ENCODE data around the gene NFIA. TPM values are rescaled to one million over a fixed set of nuclear protein-coding genes. Genes with fewer than 3 reads are reported as not detected.

NFIA gene
- total and polyA plus RNA-seq, 9 of the 15 experiments (the other 6 are each of a cell fraction or from before 2014, with no cell fraction given): 5.3 to 24.9 (median 9.8) TPM

DNA sequence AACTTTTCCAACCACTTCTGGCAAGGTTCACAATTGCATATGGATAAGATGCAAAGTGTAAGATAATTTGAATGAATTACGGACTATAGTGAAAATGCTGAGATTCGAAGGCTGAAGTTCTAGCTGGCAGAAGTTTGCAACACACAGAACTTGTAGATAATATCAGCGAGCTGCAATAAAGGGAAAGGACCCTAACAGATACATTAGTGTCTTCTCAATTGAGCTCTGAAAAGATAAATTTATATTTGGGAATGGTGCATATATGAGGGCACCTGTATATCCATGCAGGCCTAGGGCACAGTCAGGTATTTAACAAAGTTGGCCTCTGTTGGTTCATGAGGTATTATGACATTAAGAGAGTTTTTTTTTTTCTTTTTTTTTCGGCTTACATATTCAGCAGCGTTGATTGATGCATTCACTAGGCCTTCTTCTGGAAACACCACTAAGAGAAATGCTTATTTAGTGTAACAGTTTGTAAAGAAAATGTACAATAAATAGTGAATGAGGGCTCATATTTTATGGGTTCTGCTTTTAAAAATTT, 2.2 kb downstream of the NFIA start:
- TSS peak; percentile 46 for BruUV-seq (replicated peaks)
- no peaks in the 10 kb centered on the region for H3K9me1 ChIP-seq (ENCODE audit: control insufficient read depth, insufficient read depth, low read length)
- no peak overlapping the region for H3K27ac ChIP-seq (ENCODE audit: extremely low read depth, low read depth, low read length)
- no peak for DNase-seq (ENCODE audit: extremely low read depth in 1 of 4, low spot score in 3 of 4)
- intact Hi-C loops (cut with micrococcal nuclease) (loop anchor here (5.0 to 10.0 kb wide), 2 partner anchors 98 to 110 kb away; no protein-coding TSS in a partner anchor), in situ Hi-C loops (cut with MboI) (no loop called here)
- peaks cover 70% of the 10 kb centered on the region for H3K79me2 ChIP-seq (ENCODE audit: control insufficient read depth, insufficient read depth, low read length)
- H3K4me1 ChIP-seq (replicated peaks in 1 of 2; ENCODE audit: control insufficient read depth in 2 of 2, insufficient read depth in 2 of 2, low read length in 2 of 2): peaks cover 12 to 30% of the 10 kb centered on the region in 2 experiments; a peak in 4 of 5 replicates
- H4K20me1 ChIP-seq (replicated peaks; ENCODE audit: control insufficient read depth, insufficient read depth, low read length): no peaks in the 10 kb centered on the region
- H3K9ac ChIP-seq (ENCODE audit: insufficient read depth in 1 of 2, low read depth in 2 of 2, low read length in 2 of 2): peak overlapping the region in 1 of 2 experiments; percentile 74; a peak in 1 of 4 replicates
- peaks cover 21% of the 10 kb centered on the region for H3K36me3 ChIP-seq (ENCODE audit: control insufficient read depth, insufficient read depth, low read length)
- no peaks in the 10 kb centered on the region for H3K9me3 ChIP-seq (replicated peaks; ENCODE audit: control insufficient read depth, insufficient read depth, low read depth, low read length)
- CTCF ChIA-PET (ENCODE audit: low intra/inter-chr PET ratio): no interaction called here
- ATAC-seq: no peak
- H3K27me3 ChIP-seq (ENCODE audit: control insufficient read depth in 2 of 2, insufficient read depth in 2 of 2, low read length in 2 of 2): no peaks in the 10 kb centered on the region
- H3K4me3 ChIP-seq: peak overlapping the region; percentile 63; the same call in 1 of the 2 replicates
- 8% methylated on average over 5 of the region's 5 CpGs for WGBS (ENCODE audit: insufficient coverage, low coverage, missing lambda C conversion rate)
- POLR2A ChIA-PET: interaction anchor here (0.6 to 1.1 kb wide), 3 partner anchors 31 to 33 kb away, joined by 3 to 4 read pairs (median 4); no protein-coding TSS in a partner anchor
- peak overlapping the region; percentile 86 for H3K4me2 ChIP-seq (ENCODE audit: insufficient read depth, low read length)
- peak; percentile 42 for FAIRE-seq
- H2AFZ ChIP-seq (ENCODE audit: low read depth, low read length): no peak overlapping the region
- TF ChIP-seq, protein P1, sequence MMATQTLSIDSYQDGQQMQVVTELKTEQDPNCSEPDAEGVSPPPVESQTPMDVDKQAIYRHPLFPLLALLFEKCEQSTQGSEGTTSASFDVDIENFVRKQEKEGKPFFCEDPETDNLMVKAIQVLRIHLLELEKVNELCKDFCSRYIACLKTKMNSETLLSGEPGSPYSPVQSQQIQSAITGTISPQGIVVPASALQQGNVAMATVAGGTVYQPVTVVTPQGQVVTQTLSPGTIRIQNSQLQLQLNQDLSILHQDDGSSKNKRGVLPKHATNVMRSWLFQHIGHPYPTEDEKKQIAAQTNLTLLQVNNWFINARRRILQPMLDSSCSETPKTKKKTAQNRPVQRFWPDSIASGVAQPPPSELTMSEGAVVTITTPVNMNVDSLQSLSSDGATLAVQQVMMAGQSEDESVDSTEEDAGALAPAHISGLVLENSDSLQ (IDR thresholded peaks at IDR 0.05): peak; percentile 43; the same call in 1 of the 2 replicates
- TF ChIP-seq HDAC1 (IDR thresholded peaks at IDR 0.05) (0 out of 4 replicates have a peak, but pooled peaks of 1 of the 2 experiments have one; percentile 10), NBN (IDR thresholded peaks at IDR 0.05; ENCODE audit: low read depth) (0 out of 2 replicates have a peak, but pooled peaks have one; percentile 28), CBX3 (IDR thresholded peaks at IDR 0.05; ENCODE audit: borderline replicate concordance in 1 of 2, low read length in 2 of 2) (no peak), CHD4 (IDR thresholded peaks at IDR 0.05; ENCODE audit: insufficient read depth, insufficient replicate concordance, low read depth, low read length, poor library complexity, severe bottlenecking) (no peak), MYC (IDR thresholded peaks at IDR 0.05; ENCODE audit: low read depth, low read length) (no peak), MYC (CRISPR knock-in tag; IDR thresholded peaks at IDR 0.05; ENCODE audit: borderline replicate concordance, low read depth) (no peak), MEIS2 (IDR thresholded peaks at IDR 0.05; ENCODE audit: partially characterized antibody) (peak; percentile 39)
- TF ChIP-seq, protein P2, sequence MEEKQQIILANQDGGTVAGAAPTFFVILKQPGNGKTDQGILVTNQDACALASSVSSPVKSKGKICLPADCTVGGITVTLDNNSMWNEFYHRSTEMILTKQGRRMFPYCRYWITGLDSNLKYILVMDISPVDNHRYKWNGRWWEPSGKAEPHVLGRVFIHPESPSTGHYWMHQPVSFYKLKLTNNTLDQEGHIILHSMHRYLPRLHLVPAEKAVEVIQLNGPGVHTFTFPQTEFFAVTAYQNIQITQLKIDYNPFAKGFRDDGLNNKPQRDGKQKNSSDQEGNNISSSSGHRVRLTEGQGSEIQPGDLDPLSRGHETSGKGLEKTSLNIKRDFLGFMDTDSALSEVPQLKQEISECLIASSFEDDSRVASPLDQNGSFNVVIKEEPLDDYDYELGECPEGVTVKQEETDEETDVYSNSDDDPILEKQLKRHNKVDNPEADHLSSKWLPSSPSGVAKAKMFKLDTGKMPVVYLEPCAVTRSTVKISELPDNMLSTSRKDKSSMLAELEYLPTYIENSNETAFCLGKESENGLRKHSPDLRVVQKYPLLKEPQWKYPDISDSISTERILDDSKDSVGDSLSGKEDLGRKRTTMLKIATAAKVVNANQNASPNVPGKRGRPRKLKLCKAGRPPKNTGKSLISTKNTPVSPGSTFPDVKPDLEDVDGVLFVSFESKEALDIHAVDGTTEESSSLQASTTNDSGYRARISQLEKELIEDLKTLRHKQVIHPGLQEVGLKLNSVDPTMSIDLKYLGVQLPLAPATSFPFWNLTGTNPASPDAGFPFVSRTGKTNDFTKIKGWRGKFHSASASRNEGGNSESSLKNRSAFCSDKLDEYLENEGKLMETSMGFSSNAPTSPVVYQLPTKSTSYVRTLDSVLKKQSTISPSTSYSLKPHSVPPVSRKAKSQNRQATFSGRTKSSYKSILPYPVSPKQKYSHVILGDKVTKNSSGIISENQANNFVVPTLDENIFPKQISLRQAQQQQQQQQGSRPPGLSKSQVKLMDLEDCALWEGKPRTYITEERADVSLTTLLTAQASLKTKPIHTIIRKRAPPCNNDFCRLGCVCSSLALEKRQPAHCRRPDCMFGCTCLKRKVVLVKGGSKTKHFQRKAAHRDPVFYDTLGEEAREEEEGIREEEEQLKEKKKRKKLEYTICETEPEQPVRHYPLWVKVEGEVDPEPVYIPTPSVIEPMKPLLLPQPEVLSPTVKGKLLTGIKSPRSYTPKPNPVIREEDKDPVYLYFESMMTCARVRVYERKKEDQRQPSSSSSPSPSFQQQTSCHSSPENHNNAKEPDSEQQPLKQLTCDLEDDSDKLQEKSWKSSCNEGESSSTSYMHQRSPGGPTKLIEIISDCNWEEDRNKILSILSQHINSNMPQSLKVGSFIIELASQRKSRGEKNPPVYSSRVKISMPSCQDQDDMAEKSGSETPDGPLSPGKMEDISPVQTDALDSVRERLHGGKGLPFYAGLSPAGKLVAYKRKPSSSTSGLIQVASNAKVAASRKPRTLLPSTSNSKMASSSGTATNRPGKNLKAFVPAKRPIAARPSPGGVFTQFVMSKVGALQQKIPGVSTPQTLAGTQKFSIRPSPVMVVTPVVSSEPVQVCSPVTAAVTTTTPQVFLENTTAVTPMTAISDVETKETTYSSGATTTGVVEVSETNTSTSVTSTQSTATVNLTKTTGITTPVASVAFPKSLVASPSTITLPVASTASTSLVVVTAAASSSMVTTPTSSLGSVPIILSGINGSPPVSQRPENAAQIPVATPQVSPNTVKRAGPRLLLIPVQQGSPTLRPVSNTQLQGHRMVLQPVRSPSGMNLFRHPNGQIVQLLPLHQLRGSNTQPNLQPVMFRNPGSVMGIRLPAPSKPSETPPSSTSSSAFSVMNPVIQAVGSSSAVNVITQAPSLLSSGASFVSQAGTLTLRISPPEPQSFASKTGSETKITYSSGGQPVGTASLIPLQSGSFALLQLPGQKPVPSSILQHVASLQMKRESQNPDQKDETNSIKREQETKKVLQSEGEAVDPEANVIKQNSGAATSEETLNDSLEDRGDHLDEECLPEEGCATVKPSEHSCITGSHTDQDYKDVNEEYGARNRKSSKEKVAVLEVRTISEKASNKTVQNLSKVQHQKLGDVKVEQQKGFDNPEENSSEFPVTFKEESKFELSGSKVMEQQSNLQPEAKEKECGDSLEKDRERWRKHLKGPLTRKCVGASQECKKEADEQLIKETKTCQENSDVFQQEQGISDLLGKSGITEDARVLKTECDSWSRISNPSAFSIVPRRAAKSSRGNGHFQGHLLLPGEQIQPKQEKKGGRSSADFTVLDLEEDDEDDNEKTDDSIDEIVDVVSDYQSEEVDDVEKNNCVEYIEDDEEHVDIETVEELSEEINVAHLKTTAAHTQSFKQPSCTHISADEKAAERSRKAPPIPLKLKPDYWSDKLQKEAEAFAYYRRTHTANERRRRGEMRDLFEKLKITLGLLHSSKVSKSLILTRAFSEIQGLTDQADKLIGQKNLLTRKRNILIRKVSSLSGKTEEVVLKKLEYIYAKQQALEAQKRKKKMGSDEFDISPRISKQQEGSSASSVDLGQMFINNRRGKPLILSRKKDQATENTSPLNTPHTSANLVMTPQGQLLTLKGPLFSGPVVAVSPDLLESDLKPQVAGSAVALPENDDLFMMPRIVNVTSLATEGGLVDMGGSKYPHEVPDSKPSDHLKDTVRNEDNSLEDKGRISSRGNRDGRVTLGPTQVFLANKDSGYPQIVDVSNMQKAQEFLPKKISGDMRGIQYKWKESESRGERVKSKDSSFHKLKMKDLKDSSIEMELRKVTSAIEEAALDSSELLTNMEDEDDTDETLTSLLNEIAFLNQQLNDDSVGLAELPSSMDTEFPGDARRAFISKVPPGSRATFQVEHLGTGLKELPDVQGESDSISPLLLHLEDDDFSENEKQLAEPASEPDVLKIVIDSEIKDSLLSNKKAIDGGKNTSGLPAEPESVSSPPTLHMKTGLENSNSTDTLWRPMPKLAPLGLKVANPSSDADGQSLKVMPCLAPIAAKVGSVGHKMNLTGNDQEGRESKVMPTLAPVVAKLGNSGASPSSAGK (IDR thresholded peaks at IDR 0.05): no peak
